Measurements from ENCODE around the gene FBXO30. TPM values are rescaled to one million over a fixed set of nuclear protein-coding genes. Genes with fewer than 3 reads are reported as not detected.
A peak's percentile ranks its signal among the peaks of the same experiment; 100 is the strongest.

FBXO30 gene
- total and polyA plus RNA-seq, 7 donors: 11.2 to 75.4 (median 17.8) TPM

- peak overlapping the region; percentile 84 for H3K4me3 ChIP-seq
- DNase-seq: no peak
- no peak for ATAC-seq
- no peak for TF ChIP-seq CTCF (IDR thresholded peaks at IDR 0.05)
- peaks cover 0 to 15% of the 10 kb centered on the region in 2 donors for H3K36me3 ChIP-seq (ENCODE audit: insufficient read depth in 1 of 2, low read depth in 1 of 2)
- 24 to 42% (median 28%) methylated on average over 1 of the region's 1 CpG for WGBS, 3 donors
- H3K27ac ChIP-seq: peak overlapping the region; percentile 98
- intact Hi-C loops (cut with DNase I): loop anchor here in 1 of 2 donors (5.0 kb wide), 1 partner anchor 72 kb away; the partner anchor contains the start of gene EPM2A
- H3K9me3 ChIP-seq: no peaks in the 10 kb centered on the region
- no peaks in the 10 kb centered on the region for H3K27me3 ChIP-seq (ENCODE audit: insufficient read depth in 3 of 3, low read length in 2 of 3)
- peaks cover 42% of the 10 kb centered on the region for H3K4me1 ChIP-seq
Observed at GRCh38 chr6:145809785-145810184, 4.8 kb downstream of the FBXO30 start.

- no peaks in the 10 kb centered on the region for H3K27me3 ChIP-seq (ENCODE audit: insufficient read depth in 3 of 3, low read length in 2 of 3)
- DNase-seq: no peak
- H3K27ac ChIP-seq: peak overlapping the region; percentile 98
- peak overlapping the region; percentile 84 for H3K4me3 ChIP-seq
- ATAC-seq: no peak
- no peak for TF ChIP-seq CTCF (IDR thresholded peaks at IDR 0.05)
- H3K9me3 ChIP-seq: no peaks in the 10 kb centered on the region
- intact Hi-C loops (cut with DNase I): loop anchor here in 1 of 2 donors (5.0 kb wide), 1 partner anchor 72 kb away; the partner anchor contains the start of gene EPM2A
- peaks cover 46% of the 10 kb centered on the region for H3K4me1 ChIP-seq
- H3K36me3 ChIP-seq (ENCODE audit: insufficient read depth in 1 of 2, low read depth in 1 of 2): peaks cover 0 to 20% of the 10 kb centered on the region in 2 donors
Observed at GRCh38 chr6:145809211-145809610, 5.4 kb downstream of the FBXO30 start.

- Histone ChIP-seq H3K9me3 (no peaks in the 10 kb centered on the region), H3K4me1 (peaks cover 46% of the 10 kb centered on the region), H3K27ac (no peak overlapping the region), H3K27me3 (ENCODE audit: insufficient read depth in 3 of 3, low read length in 2 of 3) (no peaks in the 10 kb centered on the region), H3K36me3 (ENCODE audit: insufficient read depth in 1 of 2, low read depth in 1 of 2) (peaks cover 0 to 29% of the 10 kb centered on the region in 2 donors), H3K4me3 (peak overlapping the region; percentile 84)
- WGBS, 3 donors: 85 to 87% (median 86%) methylated on average over 2 of the region's 2 CpGs
- intact Hi-C loops (cut with DNase I): loop anchor here in 1 of 2 donors (5.0 kb wide), 1 partner anchor 71 kb away; the partner anchor contains the start of gene EPM2A
- DNase-seq (no peak), ATAC-seq (peak; percentile 52 to 72 (median 70))
- no peak for TF ChIP-seq CTCF (IDR thresholded peaks at IDR 0.05)
Observed at GRCh38 chr6:145808239-145808638, 6.4 kb downstream of the FBXO30 start.

- WGBS, 3 donors: 98% methylated on average over 5 of the region's 5 CpGs
- ATAC-seq (no peak), DNase-seq (no peak)
- Histone ChIP-seq H3K4me1 (peaks cover 15% of the 10 kb centered on the region), H3K27ac (no peak overlapping the region), H3K36me3 (ENCODE audit: insufficient read depth in 1 of 2, low read depth in 1 of 2) (peaks cover 7 to 57% of the 10 kb centered on the region in 2 donors), H3K27me3 (ENCODE audit: insufficient read depth in 3 of 3, low read length in 2 of 3) (no peaks in the 10 kb centered on the region), H3K9me3 (no peaks in the 10 kb centered on the region), H3K4me3 (no peak overlapping the region)
- intact Hi-C loops (cut with DNase I): no loop called here
- TF ChIP-seq CTCF (IDR thresholded peaks at IDR 0.05): no peak
Observed at GRCh38 chr6:145802141-145802540, 12.5 kb downstream of the FBXO30 start.

GRCh38 chr6:145801021-145801420, 13.6 kb downstream of the FBXO30 start:
- WGBS, 3 donors: 85 to 86% (median 85%) methylated on average over 6 of the region's 6 CpGs
- Histone ChIP-seq H3K36me3 (ENCODE audit: insufficient read depth in 1 of 2, low read depth in 1 of 2) (peaks cover 7 to 54% of the 10 kb centered on the region in 2 donors), H3K9me3 (no peaks in the 10 kb centered on the region), H3K27ac (no peak overlapping the region), H3K4me3 (no peak overlapping the region), H3K27me3 (ENCODE audit: insufficient read depth in 3 of 3, low read length in 2 of 3) (no peaks in the 10 kb centered on the region), H3K4me1 (peaks cover 22% of the 10 kb centered on the region)
- no peak for DNase-seq
- no peak for ATAC-seq
- intact Hi-C loops (cut with DNase I): no loop called here
- no peak for TF ChIP-seq CTCF (IDR thresholded peaks at IDR 0.05)

Data from psoas muscle (tissue), 8 donors.